Breast epithelium (tissue), 4 donors: Measurements from ENCODE around the gene TBC1D3B. TPM values are rescaled to one million over a fixed set of nuclear protein-coding genes. Genes with fewer than 3 reads are reported as not detected.
"Not testable (repeated sequence)": the region's sequence is repeated elsewhere in the genome, so short reads cannot be mapped to it uniquely, and the experiment has no call there.

Source experiments
- DNase-seq, 2 donors: peaks; one replicate each; pipeline ENCODE4 v3.0.0-alpha.2; 2019; ENCODE audit warnings: low spot score in 2 of 2
- H3K27ac ChIP-seq, 2 donors: fragments of 200-600 bp; sonication (generic) in 1 of 2; one replicate each; pipeline ENCODE4 v1.5.1; 2016 to 2019; ENCODE audit warnings: mild to moderate bottlenecking in 1 of 2
- H3K27me3 ChIP-seq, 2 donors: fragments of 200-600 bp; sonication (generic) in 1 of 2; one replicate each; pipeline versions ENCODE4 v1.5.1 to v1.6.0; 2017 to 2019; ENCODE audit warnings: control low read depth in 1 of 2, mild to moderate bottlenecking in 1 of 2
- H3K36me3 ChIP-seq: fragments of 200-600 bp; one replicate; pipeline ENCODE4 v1.5.1; 2019
- H3K4me1 ChIP-seq, 2 donors: fragments of 200-600 bp; sonication (generic); one replicate each; pipeline ENCODE4 v1.5.1; 2016 to 2019; ENCODE audit warnings: control low read depth in 1 of 2
- H3K4me3 ChIP-seq, 3 donors: fragments of 200-600 bp; sonication (generic); 1 replicate in 2 of 3; 2 replicates in 1 of 3; pipeline ENCODE4 v1.5.1; 2016 to 2019; ENCODE audit warnings: mild to moderate bottlenecking in 3 of 3, moderate library complexity in 2 of 3
- H3K9me3 ChIP-seq, 2 donors: fragments of 200-600 bp; sonication (generic) in 1 of 2; one replicate each; pipeline ENCODE4 v1.5.1; 2016 to 2019; ENCODE audit warnings: control low read depth in 1 of 2
- POLR2A ChIP-seq: fragments of 450-650 bp; IDR thresholded peaks from one replicate; pipeline ENCODE4 v1.6.1; 2016; ENCODE audit warnings: antibody characterized with exemption, mild to moderate bottlenecking, moderate library complexity
- POLR2AphosphoS5 ChIP-seq, 3 donors: sonication (generic); formaldehyde crosslinking; IDR thresholded peaks; one replicate each; pipeline ENCODE4 v1.6.1; 2017; ENCODE audit warnings: antibody characterized with exemption in 3 of 3
- intact Hi-C: fragments of 100-400 bp; cut with DNase I; formaldehyde crosslinking; loops from one replicate; pipeline ENCODE4 v1.15.1; 2023; ENCODE audit warnings: low total_unique reads
- total RNA-seq, 3 donors: library from RNA; depleted of rRNA; stranded (reverse); fragments of >200 nt; gene quantifications; one replicate each; pipeline ENCODE4 v1.1.0, GENCODE V29; 2016
- TF ChIP-seq, protein P1 (sequence below), 3 donors: fragments of 450-650 bp; IDR thresholded peaks; one replicate each; pipeline ENCODE4 v1.5.1; 2016 to 2017; ENCODE audit warnings: antibody characterized with exemption in 3 of 3, mild to moderate bottlenecking in 3 of 3, moderate library complexity in 3 of 3

The TBC1D3B gene
- total RNA-seq, 3 donors from 2014 or later, result 1.9 to 7.6 (median 5.2) TPM

DNA sequence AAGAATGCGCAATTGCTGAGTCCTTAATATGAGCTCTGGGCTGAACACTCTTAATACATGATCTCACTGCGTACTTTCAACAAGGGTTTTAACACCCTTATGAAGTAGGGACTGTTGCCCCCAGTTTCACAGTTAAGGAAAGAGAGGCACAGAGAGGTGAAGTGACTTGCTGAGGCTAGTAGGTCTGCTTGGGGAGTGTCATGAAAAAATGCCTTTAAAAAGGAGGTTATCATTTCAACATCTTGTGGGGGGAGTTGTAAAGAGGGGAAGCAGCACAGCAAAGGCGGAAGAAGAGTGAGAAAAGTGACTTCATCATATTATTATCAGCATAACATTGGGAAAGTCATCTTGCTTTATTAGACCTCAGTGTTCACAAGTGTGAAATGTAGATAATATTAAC, 36.5 kb upstream of the TBC1D3B start:
- no peaks in the 10 kb centered on the region for H3K36me3 ChIP-seq
- TF ChIP-seq, protein P1, sequence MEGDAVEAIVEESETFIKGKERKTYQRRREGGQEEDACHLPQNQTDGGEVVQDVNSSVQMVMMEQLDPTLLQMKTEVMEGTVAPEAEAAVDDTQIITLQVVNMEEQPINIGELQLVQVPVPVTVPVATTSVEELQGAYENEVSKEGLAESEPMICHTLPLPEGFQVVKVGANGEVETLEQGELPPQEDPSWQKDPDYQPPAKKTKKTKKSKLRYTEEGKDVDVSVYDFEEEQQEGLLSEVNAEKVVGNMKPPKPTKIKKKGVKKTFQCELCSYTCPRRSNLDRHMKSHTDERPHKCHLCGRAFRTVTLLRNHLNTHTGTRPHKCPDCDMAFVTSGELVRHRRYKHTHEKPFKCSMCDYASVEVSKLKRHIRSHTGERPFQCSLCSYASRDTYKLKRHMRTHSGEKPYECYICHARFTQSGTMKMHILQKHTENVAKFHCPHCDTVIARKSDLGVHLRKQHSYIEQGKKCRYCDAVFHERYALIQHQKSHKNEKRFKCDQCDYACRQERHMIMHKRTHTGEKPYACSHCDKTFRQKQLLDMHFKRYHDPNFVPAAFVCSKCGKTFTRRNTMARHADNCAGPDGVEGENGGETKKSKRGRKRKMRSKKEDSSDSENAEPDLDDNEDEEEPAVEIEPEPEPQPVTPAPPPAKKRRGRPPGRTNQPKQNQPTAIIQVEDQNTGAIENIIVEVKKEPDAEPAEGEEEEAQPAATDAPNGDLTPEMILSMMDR (IDR thresholded peaks at IDR 0.05), result no peak
- TF ChIP-seq POLR2A (no peak), POLR2AphosphoS5 (IDR thresholded peaks at IDR 0.05) (no peak)
- peaks cover 0 to 2% of the 10 kb centered on the region in 2 donors for H3K9me3 ChIP-seq
- intact Hi-C loops, result no loop called here
- H3K4me3 ChIP-seq, result no peak overlapping the region
- H3K27ac ChIP-seq, result no peak overlapping the region
- no peak for DNase-seq
- no peaks in the 10 kb centered on the region for H3K27me3 ChIP-seq
- no peaks in the 10 kb centered on the region for H3K4me1 ChIP-seq

DNA sequence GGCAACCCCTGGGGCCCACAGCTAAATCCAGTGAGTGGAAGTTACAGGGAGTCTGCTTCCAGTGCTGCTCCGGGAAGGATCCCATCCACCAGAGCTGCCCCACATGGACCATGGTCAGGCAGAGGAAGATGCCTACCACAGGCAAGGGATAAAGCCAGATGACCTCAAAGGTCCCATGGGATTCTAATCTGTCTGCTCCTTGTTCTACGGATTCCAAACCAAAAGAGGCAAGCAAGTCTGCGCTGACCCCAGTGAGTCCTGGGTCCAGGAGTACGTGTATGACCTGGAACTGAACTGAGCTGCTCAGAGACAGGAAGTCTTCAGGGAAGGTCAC, 35.8 kb upstream of the TBC1D3B start:
- no peak for DNase-seq
- Histone ChIP-seq H3K4me1 (no peaks in the 10 kb centered on the region), H3K9me3 (no peaks in the 10 kb centered on the region), H3K36me3 (no peaks in the 10 kb centered on the region), H3K27me3 (no peaks in the 10 kb centered on the region), H3K4me3 (no peak overlapping the region), H3K27ac (no peak overlapping the region)
- TF ChIP-seq POLR2AphosphoS5 (IDR thresholded peaks at IDR 0.05), result no peak
- TF ChIP-seq, protein P1 (IDR thresholded peaks at IDR 0.05), result no peak
- TF ChIP-seq POLR2A, result no peak
- intact Hi-C loops, result no loop called here

DNA sequence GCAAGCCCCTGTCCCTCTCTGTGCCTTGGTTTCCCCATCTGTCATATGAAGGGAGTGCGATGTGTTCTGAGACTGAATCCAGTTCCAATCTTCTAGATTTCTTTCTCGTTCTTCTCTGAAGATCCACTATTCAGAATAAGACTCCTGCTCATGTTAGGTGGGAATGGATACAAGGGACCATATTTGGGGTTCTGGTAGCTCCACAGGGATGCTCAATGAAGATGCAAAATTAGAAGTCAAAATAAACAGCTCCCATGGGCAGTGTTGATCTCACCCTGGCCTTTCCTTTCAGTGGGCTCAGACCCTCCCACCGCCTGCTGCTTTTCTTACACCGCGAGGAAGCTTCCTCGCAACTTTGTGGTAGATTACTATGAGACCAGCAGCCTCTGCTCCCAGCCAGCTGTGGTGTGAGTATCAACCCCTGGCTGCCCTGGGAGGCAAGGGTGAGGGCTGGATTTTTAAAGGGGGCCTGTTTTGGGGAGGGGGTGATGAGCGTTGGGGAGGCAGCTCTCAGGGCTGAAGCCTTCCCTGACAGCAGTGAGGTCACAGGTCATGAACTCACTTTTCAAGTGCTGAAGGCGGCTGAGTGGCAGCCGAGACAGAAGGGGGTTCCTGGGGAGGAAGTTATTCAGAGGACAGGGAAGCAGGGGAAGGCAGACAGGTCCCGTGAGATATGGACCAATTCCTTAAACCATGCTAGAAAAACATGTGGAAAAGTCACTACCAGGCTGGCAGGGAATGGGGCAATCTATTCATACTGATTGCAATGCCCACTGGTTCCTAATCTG, 35.2 kb upstream of the TBC1D3B start:
- intact Hi-C loops, H3K4me3 ChIP-seq, H3K27ac ChIP-seq, H3K36me3 ChIP-seq, H3K9me3 ChIP-seq, DNase-seq, H3K4me1 ChIP-seq, H3K27me3 ChIP-seq: not testable (repeated sequence)

DNA sequence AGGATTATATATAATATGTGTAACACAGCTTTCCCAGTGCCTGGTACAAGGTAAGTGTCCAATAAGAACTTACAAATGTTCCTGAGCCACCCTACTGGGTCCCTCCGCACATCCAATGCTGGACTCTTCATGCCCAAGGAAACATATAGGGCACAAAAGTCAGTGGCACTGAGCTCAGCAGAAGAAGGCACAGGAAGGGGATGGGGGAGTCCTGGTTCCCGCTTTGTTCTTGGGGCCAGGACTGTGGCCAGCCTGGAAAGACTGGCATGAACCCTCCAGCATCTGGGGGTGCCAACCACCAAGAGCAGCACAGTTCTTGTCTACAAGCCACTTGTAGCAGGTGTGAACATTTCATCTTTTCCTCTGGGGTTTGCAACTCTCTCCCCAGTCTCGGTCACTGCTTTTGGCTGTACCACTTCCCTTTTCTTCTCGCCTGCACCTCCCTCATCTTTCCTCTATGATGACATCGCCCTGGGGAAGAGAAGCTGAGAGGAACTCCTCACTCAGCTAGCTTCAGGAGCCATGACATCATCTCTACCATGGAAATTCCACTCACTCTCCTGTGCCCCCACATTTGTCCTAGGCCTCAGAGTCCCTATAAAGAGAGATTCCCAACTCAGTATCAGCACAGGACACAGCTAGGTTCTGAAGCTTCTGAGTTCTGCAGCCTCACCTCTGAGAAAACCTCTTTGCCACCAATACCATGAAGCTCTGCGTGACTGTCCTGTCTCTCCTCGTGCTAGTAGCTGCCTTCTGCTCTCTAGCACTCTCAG, 34.2 kb upstream of the TBC1D3B start, which contains the start of gene CCL4L2:
TSS of gene CCL4L2 (plus strand) at position 625 of the 773 bp plus-strand sequence.
- H3K9me3 ChIP-seq, DNase-seq, H3K36me3 ChIP-seq, H3K27me3 ChIP-seq, H3K4me1 ChIP-seq, intact Hi-C loops, H3K4me3 ChIP-seq, H3K27ac ChIP-seq: not testable (repeated sequence)

DNA sequence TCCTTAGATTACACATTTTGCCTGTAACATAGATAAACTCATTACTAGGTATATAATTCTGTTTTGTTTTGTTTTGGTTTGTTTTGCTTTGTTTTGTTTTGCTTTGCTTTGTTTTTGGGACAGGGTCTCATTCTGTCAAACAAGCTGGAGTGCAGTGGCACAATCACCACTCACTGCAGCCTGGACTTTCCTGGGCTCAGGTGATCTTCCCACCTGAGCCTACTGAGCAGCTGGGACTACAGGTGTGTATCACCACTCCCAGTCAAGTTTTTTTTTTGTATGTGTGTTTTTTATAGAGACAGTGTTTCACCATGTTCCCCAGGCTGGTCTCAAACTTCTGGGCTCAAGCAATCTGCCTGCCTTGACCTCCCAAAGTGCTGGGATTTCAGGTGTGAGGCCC, 33.1 kb upstream of the TBC1D3B start:
- intact Hi-C loops, result no loop called here
- Histone ChIP-seq H3K4me3 (no peak overlapping the region), H3K36me3 (no peaks in the 10 kb centered on the region), H3K4me1 (no peaks in the 10 kb centered on the region), H3K27me3 (peaks cover 0 to 6% of the 10 kb centered on the region in 2 donors), H3K27ac (no peak overlapping the region), H3K9me3 (no peaks in the 10 kb centered on the region)
- DNase-seq, result no peak
- TF ChIP-seq POLR2AphosphoS5 (IDR thresholded peaks at IDR 0.05), result no peak
- TF ChIP-seq POLR2A, result no peak
- TF ChIP-seq, protein P1 (IDR thresholded peaks at IDR 0.05), result no peak

DNA sequence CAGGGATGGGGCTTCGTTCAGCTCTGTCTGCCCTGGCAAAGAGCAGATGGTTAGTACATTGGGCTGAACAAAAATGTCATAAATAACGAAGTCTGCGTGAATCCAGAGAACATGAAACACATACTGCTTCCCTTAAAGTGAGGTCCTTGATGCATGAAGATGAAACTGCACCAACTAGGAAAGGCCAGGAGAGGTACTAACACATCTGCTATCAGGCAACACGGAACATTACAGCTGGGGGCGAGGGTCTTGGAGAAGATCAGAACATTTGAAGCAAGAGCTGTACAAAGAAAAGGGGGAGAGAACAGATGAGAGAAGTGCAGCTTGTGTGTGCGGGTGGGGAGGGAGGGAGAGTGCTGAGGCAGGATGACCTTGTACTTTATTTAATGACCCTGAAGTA, 30.9 kb upstream of the TBC1D3B start:
- H3K27me3 ChIP-seq, H3K36me3 ChIP-seq, intact Hi-C loops, H3K4me1 ChIP-seq, DNase-seq, H3K9me3 ChIP-seq, H3K27ac ChIP-seq, H3K4me3 ChIP-seq: not testable (repeated sequence)

DNA sequence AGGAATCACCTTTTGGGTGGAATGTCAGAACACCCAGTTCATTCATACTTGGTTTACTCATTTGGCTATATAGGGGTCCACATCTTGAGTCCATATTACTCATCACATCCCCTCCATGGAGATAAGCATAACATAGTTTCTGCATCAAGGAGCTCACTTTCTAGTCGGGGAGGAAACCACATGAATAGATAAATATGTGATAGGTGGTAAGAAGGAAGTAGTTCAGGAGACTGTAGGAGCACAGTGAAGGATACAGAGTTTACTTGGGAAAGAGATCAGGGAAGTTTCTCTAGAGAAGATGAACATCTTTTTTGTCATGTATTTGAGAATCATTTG, 30.0 kb upstream of the TBC1D3B start:
- H3K27ac ChIP-seq, DNase-seq, intact Hi-C loops, H3K27me3 ChIP-seq, H3K4me3 ChIP-seq, H3K4me1 ChIP-seq, H3K9me3 ChIP-seq, H3K36me3 ChIP-seq: not testable (repeated sequence)
